B cell (primary cell): ENCODE data around the gene RPUSD2.

Experiments used
- CTCF ChIP-seq: fragments of 200-600 bp; IDR thresholded peaks from one replicate; pipeline ENCODE4 v1.8.0; 2022; ENCODE audit warnings: antibody characterized with exemption, mild to moderate bottlenecking
- EZH2 ChIP-seq: IDR thresholded peaks from 2 replicates; pipeline ENCODE4 v1.6.1; 2012; ENCODE audit warnings: borderline replicate concordance, low read depth, mild to moderate bottlenecking, moderate library complexity, low read length; ENCODE audit not compliant: insufficient read depth, poor library complexity, severe bottlenecking

GRCh38 chr15:40558952-40559742, 10.0 kb upstream of the RPUSD2 start:
- TF ChIP-seq CTCF (no peak), EZH2 (no peak)
